Activated T-helper 1 cell treated with anti-CD3 and anti-CD28 coated beads, Interleukin-2, amount 50 U/mL, for 16 hours (primary cell): ENCODE results near the gene ZNF638.
"Not testable (repeated sequence)": the region's sequence is repeated elsewhere in the genome, so short reads cannot be mapped to it uniquely, and the experiment has no call there.

Experiments
- DNase-seq, 2 donors: peaks; one replicate each; pipeline ENCODE4 v3.0.0-alpha.2; 2020; ENCODE audit warnings: low read depth in 1 of 2, low spot score in 1 of 2

ZNF638 gene

GRCh38 chr2:71393216-71393615, 61.6 kb downstream of the ZNF638 start:
- DNase-seq = no peak

- DNase-seq = no peak
Measured at GRCh38 chr2:71395471-71395870, 63.9 kb downstream of the ZNF638 start.

DNA sequence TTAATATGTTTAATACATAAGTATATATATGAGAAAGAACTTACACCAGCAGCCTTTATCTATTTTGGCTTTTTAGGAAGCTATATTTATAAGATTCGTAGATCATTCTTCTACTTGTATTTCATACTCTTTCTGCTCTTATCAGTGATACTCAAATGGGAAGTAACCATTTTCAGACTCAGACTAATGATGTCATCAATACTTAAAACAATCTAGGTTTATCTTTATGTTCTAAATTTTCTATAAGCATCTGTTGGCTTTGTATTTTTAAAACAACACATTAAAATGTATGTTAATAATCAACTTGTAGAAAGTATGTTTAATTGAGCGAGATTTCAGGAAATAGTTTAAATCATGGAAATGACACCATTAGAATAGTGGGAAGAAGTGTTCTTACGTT, 70.8 kb downstream of the ZNF638 start:
- no peak for DNase-seq

DNA sequence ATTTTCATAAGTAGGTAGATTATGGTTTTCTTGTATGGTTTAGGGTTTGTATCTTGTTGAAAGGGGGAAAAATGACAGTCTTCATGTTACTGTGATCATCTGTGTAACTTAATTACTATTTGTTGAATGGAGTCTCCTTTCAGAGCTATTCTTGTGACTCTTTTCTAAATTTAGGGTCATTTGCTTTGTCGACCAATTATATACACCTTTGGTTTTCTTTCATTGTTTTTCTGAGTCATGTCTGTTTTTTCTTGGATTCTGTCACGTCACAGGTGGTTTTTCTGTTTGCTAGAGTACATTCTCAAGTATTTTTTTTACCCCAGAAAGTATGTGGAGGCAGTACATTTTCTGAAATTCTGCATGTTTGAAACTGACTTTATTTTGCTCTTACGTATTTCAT, 78.0 kb downstream of the ZNF638 start:
- no peak for DNase-seq

- DNase-seq = no peak
Measured at GRCh38 chr2:71410696-71411095, 79.1 kb downstream of the ZNF638 start.

GRCh38 chr2:71416866-71417265, 85.3 kb downstream of the ZNF638 start:
- DNase-seq = not testable (repeated sequence)

GRCh38 chr2:71417300-71418202, 86.0 kb downstream of the ZNF638 start:
- no peak for DNase-seq

- DNase-seq = no peak
Measured at GRCh38 chr2:71419145-71419544, 87.6 kb downstream of the ZNF638 start.

DNA sequence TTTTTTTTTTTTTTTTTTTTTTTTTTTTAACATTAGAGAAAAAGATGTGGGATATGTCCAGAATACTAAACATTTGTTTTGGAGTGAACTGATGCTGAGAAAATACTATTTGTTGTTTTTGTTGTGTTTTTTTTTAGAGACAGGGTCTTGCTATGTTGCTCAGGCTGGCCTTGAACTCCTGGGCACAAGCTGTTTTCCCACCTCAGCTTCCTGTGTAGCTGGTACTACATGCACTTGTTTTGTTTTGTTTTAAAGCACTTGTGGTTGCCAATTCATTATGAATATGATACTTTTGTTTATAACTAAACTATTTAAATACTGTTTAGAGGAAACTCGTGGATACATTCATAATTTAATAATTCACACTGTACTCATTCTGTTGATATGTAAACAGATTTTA, 88.4 kb downstream of the ZNF638 start:
- DNase-seq = no peak

DNA sequence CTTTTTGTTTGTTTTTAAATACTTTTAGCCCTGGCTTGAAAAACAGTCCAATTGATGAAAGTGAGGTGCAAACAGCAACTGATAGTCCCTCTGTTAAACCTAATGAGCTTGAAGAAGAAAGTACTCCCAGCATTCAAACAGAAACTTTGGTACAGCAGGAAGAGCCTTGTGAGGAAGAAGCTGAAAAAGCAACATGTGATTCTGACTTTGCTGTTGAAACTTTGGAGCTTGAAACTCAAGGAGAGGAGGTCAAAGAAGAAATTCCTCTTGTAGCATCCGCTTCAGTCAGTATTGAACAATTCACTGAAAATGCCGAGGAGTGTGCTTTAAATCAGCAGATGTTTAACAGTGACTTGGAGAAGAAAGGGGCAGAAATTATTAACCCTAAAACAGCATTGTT, 91.2 kb downstream of the ZNF638 start:
- no peak for DNase-seq

- no peak for DNase-seq
Measured at GRCh38 chr2:71423817-71424420, 92.3 kb downstream of the ZNF638 start.

DNA sequence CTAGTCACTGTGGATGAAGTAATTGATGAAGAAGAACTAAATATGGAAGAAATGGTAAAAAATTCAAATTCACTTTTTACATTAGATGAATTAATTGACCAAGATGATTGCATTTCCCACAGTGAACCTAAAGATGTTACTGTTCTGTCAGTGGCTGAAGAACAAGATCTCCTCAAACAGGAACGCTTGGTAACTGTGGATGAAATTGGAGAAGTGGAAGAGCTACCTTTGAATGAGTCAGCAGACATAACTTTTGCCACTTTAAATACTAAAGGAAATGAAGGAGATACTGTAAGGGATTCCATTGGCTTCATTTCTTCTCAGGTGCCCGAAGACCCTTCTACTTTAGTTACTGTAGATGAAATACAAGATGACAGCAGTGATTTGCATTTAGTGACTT, 95.1 kb downstream of the ZNF638 start:
- no peak for DNase-seq

DNA sequence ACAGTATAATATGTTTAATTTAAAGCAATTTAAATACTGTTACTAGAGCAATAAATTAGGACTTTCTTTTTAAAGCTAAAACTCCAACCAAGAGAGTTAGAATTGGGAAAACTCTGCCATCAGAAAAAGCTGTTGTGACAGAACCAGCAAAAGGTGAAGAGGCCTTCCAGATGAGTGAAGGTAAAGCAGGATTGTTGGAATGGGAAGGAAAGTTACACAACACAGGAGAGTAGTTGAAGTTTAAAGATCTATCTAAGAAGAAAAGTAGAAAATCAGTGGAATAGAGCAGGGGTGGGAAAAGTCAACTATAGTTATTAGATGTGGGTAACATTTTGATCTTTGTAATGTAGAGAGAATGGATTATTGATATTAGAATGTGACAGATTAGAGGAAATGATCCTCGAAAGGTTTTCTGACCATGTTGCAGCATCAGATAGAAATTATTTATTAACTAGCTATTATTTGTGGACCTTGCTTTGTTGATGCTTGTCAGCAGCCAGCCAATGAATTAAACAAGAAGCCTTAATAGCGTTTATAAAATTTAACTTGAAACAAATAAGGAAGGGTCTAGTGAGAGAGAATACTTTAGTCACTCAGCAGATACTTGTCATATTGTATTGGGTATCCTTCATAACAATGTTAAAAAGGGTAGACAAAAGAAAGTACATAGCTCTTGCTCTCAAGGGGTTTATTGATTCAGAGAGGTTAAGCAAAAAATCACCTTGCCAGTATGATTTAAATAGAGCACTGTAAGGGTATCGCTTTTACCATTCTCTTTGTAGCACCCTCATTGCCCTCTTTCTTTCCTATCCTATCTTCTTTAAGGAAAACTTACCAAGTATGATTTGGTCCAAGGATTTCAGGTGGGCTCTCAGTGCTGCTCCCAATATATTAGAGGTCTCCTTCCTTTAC, 97.1 kb downstream of the ZNF638 start:
- no peak for DNase-seq

DNA sequence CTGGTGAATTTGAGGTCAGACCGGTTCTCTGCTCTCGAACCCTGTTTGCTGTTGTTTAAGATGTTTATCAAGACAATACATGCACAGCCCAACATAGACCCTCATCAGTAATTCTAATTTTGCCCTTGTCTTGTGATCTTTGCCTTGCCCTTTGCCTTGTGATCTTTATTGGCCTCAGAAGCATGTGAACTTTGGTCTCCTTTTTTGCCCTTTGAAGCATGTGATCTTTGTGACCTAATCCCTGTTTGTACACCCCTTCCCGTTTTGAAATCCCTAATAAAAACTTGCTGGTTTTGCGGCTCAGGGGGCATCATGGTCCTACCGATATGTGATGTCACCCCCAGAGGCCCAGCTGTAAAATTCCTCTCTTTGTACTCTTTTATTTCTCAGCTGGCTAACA, 113.6 kb downstream of the ZNF638 start:
- not testable (repeated sequence) for DNase-seq

- DNase-seq = no peak
Measured at GRCh38 chr2:71446505-71446904, 114.9 kb downstream of the ZNF638 start.

DNA sequence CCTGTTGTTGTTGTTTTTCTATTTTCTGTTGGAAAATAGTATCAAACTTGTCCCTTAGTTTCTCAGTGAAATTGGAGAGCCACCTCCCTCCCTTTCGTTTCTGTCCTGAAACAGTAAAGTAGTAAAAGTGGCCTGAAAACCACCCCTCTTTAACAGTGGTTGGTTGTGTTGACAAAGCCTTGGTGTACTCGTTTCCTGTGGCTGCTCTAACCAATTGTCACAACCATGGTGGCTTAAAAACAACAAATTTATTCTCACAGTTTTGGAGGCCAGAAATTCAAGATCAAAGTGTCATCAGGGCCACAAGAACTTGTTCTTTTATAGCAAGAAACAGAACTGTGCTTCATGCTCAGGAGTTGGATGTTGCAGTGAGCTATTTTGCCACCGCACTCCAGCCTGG, 117.8 kb downstream of the ZNF638 start:
- DNase-seq = no peak

DNA sequence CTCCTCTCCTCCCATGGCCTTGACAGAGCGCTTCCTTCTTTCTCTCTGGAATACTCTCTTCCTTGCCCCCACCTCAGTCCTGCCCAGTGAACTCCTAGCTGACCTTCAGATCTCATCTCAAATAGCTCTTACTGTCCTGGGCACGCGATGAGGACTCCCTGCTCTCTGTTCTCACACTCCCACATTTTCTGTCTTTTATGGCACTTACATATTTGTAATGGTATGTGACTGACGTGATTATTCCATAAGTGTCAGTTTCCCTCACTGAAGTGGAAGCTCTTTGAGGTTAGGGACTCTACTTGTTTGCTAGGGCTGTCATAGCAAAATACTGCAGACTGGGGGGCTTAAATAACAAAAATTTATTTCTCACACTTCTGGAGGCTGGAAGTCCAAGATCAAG, 120.1 kb downstream of the ZNF638 start:
- no peak for DNase-seq

DNA sequence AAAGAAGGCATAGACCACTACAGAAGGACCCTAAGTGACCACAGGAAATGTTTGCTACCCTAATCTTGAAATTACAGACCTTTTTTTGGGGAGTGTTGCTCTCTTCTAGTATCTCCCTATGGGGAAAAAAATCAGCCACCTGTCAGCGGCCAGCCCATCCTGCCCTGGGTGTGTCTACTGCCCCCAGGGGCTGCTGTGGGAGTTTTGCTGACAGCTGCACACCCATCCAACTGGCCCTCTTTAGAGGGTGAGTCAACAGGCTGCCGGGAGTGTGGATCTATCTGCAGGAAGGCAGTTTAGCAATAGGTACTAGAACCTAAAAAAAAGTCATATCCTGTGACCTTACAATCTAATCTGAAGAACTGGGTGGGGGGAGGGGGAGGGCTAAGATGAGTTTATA, 121.0 kb downstream of the ZNF638 start:
- no peak for DNase-seq

- DNase-seq = no peak
Measured at GRCh38 chr2:71453404-71454220, 122.0 kb downstream of the ZNF638 start, which contains the start of gene DYSF. Gene DYSF (plus strand): TSS chr2:71453561.

- no peak for DNase-seq
Measured at GRCh38 chr2:71454221-71455010, 122.8 kb downstream of the ZNF638 start.
